SJCRH30 (cell line): ENCODE measurements around the gene MBOAT2. TPM values are rescaled to one million over a fixed set of nuclear protein-coding genes. Genes with fewer than 3 reads are reported as not detected.

ENCODE experiments used
- DNase-seq, 2 experiments: peaks; one replicate each; pipeline ENCODE4 v3.0.0-alpha.2; 2015 to 2020
- H3K27ac ChIP-seq: fragments of 250-450 bp; sonication (Bioruptor Pico); 2 replicates; pipeline ENCODE4 v1.5.1; 2020; ENCODE audit warnings: mild to moderate bottlenecking, moderate library complexity
- H3K27me3 ChIP-seq: fragments of 250-450 bp; sonication (Bioruptor Pico); 2 replicates; pipeline ENCODE4 v1.5.1; 2020; ENCODE audit warnings: mild to moderate bottlenecking, moderate library complexity
- H3K36me3 ChIP-seq: fragments of 250-450 bp; sonication (Bioruptor Pico); 2 replicates; pipeline ENCODE4 v1.5.1; 2020; ENCODE audit warnings: mild to moderate bottlenecking, moderate library complexity
- H3K4me1 ChIP-seq: fragments of 250-450 bp; sonication (Bioruptor Pico); 2 replicates; pipeline ENCODE4 v1.5.1; 2020; ENCODE audit warnings: mild to moderate bottlenecking, moderate library complexity
- H3K4me3 ChIP-seq: fragments of 250-450 bp; sonication (Bioruptor Pico); 2 replicates; pipeline ENCODE4 v1.5.1; 2020; ENCODE audit warnings: mild to moderate bottlenecking, moderate library complexity
- H3K9me3 ChIP-seq: fragments of 250-450 bp; sonication (Bioruptor Pico); replicated peaks from 2 replicates; pipeline ENCODE4 v1.5.1; 2020; ENCODE audit warnings: mild to moderate bottlenecking, moderate library complexity
- total RNA-seq: library from RNA; depleted of rRNA; stranded (reverse); fragments of >200 nt; shearing (Covaris generic); gene quantifications from 2 replicates; pipeline ENCODE4 v1.2.3, GENCODE V29; 2014

Gene MBOAT2
- total RNA-seq, 1 experiment from 2014 or later, result 36.0 TPM

DNA sequence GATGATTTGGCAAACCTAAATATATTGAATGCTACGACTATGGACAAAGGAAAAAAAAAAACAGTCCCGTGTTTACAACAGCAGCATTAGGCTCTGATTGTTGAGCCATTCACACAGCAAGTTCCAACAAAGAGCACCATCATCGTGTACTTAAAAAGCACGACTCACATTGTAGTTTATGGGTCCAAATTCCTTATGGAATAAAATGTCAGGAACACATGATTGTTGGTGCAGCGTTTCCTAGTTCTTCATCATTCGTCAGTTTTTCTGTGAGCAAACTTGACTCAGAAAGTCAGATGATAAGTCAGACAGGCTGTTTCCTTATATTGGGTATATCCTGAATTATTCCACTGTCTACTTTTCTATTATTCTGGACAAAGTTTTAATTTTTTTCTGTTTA, 156.1 kb downstream of the MBOAT2 start:
- no peaks in the 10 kb centered on the region; the same call in 1 of the 2 replicates for H3K4me1 ChIP-seq

DNA sequence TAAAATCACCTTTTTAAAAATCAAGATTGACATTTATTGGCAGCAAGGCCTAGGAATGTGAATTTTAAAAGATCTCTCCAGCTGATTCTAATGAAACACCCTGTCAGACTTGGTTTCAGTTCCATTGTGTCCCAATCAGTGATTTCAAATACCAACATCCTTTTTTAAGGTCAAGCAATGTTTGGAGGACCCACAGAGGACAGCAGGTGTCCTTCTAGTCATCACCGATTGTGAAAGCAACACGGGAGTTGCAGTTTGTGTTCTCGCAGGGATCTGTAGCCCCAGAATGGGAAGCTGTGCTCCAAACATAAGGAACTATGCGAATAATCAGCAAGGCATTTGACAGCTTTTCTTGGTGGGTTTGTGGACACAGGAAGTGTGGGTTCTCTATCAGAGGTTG, 161.6 kb downstream of the MBOAT2 start:
- 0 out of 2 replicates have a peak, but pooled peaks cover 3% of the 10 kb centered on the region for H3K4me1 ChIP-seq
- H3K36me3 ChIP-seq, result no peaks in the 10 kb centered on the region
- DNase-seq, result no peak

More for the DNA sequence above, 156.1 kb downstream of the MBOAT2 start:
- Histone ChIP-seq H3K9me3 (no peaks in the 10 kb centered on the region), H3K27me3 (no peaks in the 10 kb centered on the region), H3K36me3 (no peaks in the 10 kb centered on the region), H3K4me3 (no peak overlapping the region), H3K27ac (no peak overlapping the region)
- no peak for DNase-seq

DNA sequence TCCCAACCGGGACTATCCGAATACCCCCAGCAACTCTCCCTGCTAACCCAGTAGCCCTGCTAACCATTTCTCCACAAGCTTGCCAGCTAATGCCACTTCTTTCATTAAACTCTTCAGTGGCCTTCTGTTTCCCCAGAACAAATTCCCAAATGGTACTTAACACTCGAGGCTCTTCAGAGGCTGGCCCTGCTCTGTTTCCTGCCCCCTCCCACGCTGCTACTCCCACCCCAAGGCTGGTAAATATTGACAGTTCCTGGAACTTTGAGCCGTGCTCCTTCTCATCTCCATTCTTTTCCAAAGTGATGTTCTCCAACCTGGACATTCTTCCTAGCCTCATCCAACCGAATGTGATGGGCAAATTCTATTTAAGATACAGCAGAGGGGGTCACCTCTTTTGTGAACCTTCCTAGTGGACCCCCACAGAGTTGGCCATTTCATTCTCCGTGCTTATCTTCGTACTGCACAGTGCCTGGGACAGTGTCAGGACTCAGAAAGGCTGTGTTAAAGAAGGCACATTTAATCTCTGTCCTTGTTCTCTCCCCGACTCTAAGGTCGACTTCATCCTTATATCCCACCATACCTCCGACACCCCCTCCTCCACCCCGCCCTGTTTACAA, 162.9 kb downstream of the MBOAT2 start:
- Histone ChIP-seq H3K36me3 (no peaks in the 10 kb centered on the region), H3K27ac (no peak overlapping the region), H3K9me3 (no peaks in the 10 kb centered on the region), H3K4me1 (0 out of 2 replicates have a peak, but pooled peaks cover 3% of the 10 kb centered on the region), H3K27me3 (no peaks in the 10 kb centered on the region), H3K4me3 (no peak overlapping the region)
- DNase-seq, result no peak

More for the DNA sequence above, 161.6 kb downstream of the MBOAT2 start:
- no peaks in the 10 kb centered on the region for H3K9me3 ChIP-seq
- no peaks in the 10 kb centered on the region for H3K27me3 ChIP-seq
- no peak overlapping the region for H3K4me3 ChIP-seq
- no peak overlapping the region for H3K27ac ChIP-seq

DNA sequence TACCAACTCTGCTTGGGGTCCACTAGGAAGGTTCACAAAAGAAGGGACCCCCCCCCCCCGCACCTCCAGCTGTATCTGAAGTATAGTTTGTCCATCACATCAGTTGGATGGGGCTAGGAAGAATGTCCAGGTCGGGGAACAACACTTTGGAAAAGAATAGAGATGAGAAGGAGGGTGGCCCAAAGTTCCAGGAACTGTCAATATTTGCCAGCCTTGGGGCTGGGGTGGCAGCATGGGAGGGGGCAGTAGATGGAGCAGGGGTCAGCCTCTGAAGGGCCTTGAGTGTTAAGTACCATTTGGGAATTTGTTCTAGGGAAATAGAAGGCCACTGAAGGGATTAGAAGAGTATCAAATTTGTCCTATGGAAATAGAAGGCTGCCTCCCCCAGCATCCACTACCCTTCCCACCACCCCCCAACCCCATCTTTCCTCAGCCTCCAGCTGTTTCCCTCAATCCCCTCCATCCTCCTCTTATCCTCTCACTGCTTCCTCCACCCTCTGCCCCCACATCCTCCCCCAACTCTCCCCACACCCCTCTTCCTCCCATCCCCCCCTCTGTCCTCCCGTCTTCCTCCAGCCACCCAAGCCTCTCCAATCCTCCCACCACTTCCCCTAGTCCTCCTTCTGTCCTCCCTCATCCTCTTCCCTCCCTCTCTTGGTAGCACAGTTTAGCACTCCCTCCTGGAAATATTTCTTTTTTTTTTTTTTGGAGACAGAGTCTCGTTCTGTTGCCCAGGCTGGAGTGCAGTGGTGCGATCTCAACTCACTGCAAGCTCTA, 164.1 kb downstream of the MBOAT2 start:
- H3K4me3 ChIP-seq, result no peak overlapping the region
- H3K27me3 ChIP-seq, result no peaks in the 10 kb centered on the region
- H3K9me3 ChIP-seq, result no peaks in the 10 kb centered on the region
- H3K4me1 ChIP-seq, result 0 out of 2 replicates have a peak, but pooled peaks cover 3% of the 10 kb centered on the region
- H3K27ac ChIP-seq, result no peak overlapping the region
- DNase-seq, result peak in 1 of 2 experiments; percentile 22
- no peaks in the 10 kb centered on the region for H3K36me3 ChIP-seq

DNA sequence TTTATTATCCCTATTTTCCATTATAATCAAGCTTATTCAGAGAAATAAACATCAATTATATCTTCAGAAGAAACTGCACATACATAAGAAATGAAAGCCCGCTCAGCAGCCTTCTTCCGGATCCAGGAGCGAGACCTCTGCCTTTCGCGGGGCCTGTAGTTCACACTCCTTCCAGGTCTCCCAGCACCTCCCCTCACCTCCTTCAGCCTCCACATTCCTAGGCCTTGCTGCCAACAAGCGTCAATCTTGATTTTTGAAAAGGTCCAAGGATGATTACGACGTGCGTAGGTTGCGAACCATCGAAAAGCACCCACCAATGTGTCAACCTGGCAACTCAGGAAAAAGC, 165.7 kb downstream of the MBOAT2 start:
- no peak overlapping the region for H3K27ac ChIP-seq
- H3K9me3 ChIP-seq, result no peaks in the 10 kb centered on the region
- H3K4me3 ChIP-seq, result peak overlapping the region; percentile 78
- no peaks in the 10 kb centered on the region for H3K27me3 ChIP-seq
- no peaks in the 10 kb centered on the region for H3K36me3 ChIP-seq
- 0 out of 2 replicates have a peak, but pooled peaks cover 3% of the 10 kb centered on the region for H3K4me1 ChIP-seq
- no peak for DNase-seq

DNA sequence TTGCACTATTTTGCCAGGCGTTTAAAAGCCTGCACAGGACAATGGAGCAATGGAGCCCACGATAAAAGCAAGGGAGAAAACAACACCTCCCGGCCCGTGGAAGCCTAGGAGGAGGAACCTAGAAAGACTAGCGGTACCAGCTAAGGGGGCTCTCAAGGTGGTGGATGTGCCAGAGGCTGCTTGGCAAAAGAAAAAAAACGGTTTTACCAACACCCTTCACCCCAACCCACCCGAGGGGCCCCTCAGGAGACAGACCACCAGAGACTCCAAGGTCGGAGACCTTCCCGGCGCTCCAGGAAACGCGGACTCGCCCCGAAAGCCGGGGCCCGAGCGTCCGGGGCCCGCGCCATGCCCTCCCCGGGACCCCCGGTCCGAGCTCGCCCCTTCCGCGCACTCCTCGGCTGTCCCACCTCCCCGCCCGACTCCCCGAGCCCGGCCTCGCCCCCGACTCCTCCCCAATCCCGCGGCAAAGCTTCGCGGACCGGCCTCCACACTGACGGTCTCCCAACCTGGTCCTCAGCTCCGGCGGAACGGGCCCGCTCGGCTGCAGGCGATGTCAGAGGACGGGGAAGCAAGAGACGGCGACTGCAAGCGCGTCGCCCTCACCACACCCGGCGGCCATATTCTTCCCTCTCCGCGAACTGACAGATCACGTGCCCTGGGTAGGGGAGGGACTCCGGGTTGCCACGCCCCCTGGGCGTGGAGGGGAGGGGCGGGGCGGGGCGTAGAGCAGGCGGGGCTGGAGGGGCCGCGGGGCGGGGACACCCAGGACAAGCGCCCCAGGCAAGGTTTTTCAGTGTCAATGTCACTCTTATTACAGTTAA, 166.3 kb downstream of the MBOAT2 start, which contains the start of gene KIDINS220:
TSS of gene KIDINS220 (minus strand) at position 643 of the 824 bp plus-strand sequence. CDS start 10,520 bp downstream, outside the sequence.
- Histone ChIP-seq H3K27me3 (no peaks in the 10 kb centered on the region), H3K9me3 (no peaks in the 10 kb centered on the region), H3K36me3 (no peaks in the 10 kb centered on the region), H3K27ac (peak within 1 kb of the TSS; percentile 17; the same call in 1 of the 2 replicates), H3K4me1 (0 out of 2 replicates have a peak, but pooled peaks cover 3% of the 10 kb centered on the region), H3K4me3 (peak within 1 kb of the TSS; percentile 78)
- DNase-seq, result peak; percentile 87 to 92

DNA sequence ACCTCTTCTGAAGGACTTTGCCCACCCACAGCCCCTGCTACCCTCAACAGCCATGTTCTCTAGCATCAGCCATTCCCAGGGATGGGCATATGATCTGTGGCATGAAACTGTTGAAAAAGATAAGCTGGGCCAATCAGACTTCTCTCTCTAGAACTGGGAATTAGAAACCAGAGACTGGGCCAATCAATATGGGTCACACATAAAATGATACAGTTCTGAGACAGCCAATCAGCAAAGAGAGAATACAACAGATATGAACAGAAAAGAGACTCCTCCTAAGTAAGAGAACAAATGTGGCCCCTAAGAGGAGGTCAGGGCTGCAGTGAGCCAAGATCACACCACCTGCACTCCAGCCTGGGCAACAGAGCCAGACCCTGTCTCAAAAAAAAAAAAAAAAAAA, 168.2 kb downstream of the MBOAT2 start:
- Histone ChIP-seq H3K4me1 (0 out of 2 replicates have a peak, but pooled peaks cover 3% of the 10 kb centered on the region), H3K9me3 (no peaks in the 10 kb centered on the region), H3K4me3 (no peak overlapping the region), H3K27me3 (no peaks in the 10 kb centered on the region), H3K27ac (no peak overlapping the region), H3K36me3 (no peaks in the 10 kb centered on the region)
- DNase-seq, result no peak

DNA sequence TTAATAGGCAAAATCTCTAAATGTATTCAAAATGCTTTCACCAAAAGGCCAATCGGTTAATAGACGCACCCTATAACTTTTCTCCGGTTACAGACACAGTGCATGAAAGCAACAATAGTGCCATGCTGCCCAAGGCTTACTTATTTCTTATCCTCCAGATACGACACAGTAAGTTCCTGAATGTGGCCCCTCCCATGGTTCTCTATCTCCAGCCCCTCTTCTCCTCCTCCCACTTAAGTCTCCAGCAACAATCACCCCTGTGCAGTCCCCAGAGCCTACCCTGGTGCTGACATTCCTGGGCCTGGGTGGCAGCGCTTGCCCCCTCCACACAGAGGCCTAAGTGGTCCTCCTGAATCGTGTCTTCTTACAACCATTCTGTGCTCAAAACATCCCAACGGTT, 169.6 kb downstream of the MBOAT2 start:
- Histone ChIP-seq H3K36me3 (no peaks in the 10 kb centered on the region), H3K27me3 (no peaks in the 10 kb centered on the region), H3K4me3 (no peak overlapping the region), H3K27ac (no peak overlapping the region), H3K9me3 (no peaks in the 10 kb centered on the region), H3K4me1 (0 out of 2 replicates have a peak, but pooled peaks cover 3% of the 10 kb centered on the region)
- DNase-seq, result no peak

DNA sequence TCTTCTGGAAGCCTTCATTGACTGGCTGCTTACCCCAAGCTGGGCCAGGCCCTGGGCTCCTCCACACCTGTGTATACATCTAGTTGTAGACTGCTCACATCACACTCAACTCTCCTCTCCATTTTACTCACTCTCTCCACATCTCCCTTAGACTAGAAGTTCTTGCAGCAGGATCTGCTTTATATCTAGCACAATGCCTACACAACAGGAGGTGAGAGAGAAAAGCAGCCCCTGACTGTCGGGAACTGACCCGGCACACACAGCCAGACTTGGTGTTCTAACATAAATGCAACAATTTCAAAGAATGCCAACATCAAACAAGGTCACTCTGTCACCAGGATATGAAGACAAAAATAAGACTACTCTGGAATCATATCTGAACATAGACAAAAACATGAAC, 172.0 kb downstream of the MBOAT2 start:
- H3K9me3 ChIP-seq, result no peaks in the 10 kb centered on the region
- no peak overlapping the region for H3K27ac ChIP-seq
- H3K4me3 ChIP-seq, result no peak overlapping the region
- no peaks in the 10 kb centered on the region for H3K27me3 ChIP-seq
- no peaks in the 10 kb centered on the region for H3K4me1 ChIP-seq
- no peak for DNase-seq
- no peaks in the 10 kb centered on the region for H3K36me3 ChIP-seq

DNA sequence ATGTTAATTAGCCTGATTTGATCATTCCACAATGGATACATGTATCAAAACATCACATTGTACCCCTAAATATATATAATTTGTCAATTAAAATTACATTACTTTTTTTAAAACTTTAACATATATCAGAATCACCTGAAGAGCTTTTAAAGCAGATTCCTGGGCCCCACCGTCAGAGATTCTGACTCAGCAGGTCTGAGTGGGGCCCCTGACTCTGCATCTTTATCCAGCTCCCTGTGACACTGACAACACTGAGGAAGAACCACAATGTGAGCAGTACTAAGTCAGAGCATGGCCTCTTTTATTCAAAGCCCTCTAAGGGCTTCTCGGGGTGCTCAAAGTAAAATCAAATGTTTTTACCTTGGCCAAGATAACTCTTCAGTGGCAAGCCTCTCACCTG, 175.8 kb downstream of the MBOAT2 start:
- no peak for DNase-seq
- H3K27me3 ChIP-seq, result no peaks in the 10 kb centered on the region

DNA sequence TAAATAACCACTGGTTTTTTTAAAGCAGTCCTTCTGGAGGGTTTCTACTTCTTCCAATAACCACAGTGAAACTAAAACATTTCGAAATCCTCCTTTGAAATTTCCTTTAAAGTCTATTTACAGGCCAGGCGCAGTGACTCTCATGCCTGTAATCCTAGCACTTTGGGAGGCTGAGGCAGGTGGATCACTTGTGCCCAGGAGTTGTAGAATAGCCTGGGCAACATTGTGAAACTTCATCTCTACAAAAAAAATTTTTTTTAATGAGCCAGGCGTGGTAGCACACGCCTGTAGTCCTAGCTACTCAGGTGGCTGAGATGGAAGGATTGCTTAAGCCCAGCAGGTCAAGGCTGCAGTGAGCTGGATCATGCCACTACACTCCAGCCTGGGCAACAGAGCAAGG, 181.3 kb downstream of the MBOAT2 start:
- H3K4me3 ChIP-seq, result no peak overlapping the region
- no peaks in the 10 kb centered on the region for H3K4me1 ChIP-seq
- no peak for DNase-seq
- H3K27ac ChIP-seq, result no peak overlapping the region
- H3K36me3 ChIP-seq, result peaks cover 12% of the 10 kb centered on the region
- H3K27me3 ChIP-seq, result no peaks in the 10 kb centered on the region
- no peaks in the 10 kb centered on the region for H3K9me3 ChIP-seq

More for the DNA sequence above, 175.8 kb downstream of the MBOAT2 start:
- Histone ChIP-seq H3K4me1 (no peaks in the 10 kb centered on the region), H3K36me3 (peaks cover 5% of the 10 kb centered on the region; the same call in 1 of the 2 replicates), H3K27ac (no peak overlapping the region), H3K4me3 (no peak overlapping the region), H3K9me3 (no peaks in the 10 kb centered on the region)

DNA sequence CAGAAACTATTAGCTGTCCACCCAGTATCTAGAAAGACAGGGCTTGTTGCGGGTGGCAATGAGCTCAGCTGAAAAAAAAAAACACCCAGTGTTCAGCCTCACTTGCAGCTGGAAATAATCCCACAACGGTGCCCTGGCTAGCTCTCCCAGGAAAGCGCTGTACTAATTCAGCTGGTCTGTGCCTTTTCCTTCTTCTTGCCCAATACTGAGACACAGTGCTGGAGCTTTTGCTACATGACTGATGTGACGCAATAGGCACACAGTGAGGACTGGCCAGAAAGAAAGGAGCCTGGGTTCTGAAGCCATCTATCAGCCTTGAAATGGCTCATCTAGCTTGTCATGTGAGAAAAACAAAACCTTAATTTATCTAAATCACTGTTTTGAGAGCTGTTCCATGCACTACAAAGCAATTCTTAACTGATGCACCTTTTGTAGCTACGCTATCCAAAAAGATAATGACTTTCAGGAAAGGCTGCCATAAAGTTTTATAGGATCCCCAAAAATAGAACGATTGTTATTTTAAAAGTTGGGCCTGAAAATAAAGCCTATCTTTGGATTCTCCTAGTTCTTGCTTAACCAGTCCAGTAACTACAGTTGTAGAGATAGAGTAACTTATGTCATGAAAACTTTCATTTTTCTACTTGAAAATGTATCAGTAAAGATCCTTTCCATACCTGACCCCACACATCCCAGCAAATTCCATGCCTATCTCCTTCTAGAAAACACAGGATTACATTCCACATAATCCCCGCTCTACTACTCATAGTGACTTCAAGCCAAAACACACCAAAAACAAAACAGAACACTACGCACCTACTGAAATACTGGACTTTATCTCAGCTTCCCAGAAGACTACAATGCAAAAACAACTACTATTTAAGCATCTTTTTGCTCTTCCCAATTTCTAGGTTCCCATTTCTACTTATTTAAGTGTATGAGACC, 181.9 kb downstream of the MBOAT2 start:
- no peaks in the 10 kb centered on the region for H3K9me3 ChIP-seq
- no peaks in the 10 kb centered on the region for H3K4me1 ChIP-seq
- no peak overlapping the region for H3K4me3 ChIP-seq
- no peak for DNase-seq
- no peak overlapping the region for H3K27ac ChIP-seq
- peaks cover 12% of the 10 kb centered on the region for H3K36me3 ChIP-seq
- H3K27me3 ChIP-seq, result no peaks in the 10 kb centered on the region

DNA sequence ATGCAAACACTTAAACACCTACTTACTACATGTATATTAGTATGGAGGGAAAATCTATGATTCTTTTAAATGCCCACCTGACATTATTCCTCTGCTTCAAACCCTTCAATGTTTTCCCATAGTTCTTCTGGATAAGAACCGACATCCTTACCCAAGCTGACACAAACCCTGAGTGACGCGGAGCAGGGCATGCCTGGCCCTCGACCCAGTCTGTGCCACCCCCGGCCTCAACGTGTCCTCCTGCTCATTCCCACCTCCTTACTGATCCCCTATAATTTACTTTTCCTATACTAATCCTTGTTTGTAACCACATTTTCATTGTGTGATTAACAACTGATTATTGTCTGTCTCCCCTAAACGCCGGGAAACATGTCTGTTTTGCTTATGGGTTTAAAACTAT, 183.5 kb downstream of the MBOAT2 start:
- Histone ChIP-seq H3K27ac (no peak overlapping the region), H3K27me3 (no peaks in the 10 kb centered on the region), H3K9me3 (no peaks in the 10 kb centered on the region)

DNA sequence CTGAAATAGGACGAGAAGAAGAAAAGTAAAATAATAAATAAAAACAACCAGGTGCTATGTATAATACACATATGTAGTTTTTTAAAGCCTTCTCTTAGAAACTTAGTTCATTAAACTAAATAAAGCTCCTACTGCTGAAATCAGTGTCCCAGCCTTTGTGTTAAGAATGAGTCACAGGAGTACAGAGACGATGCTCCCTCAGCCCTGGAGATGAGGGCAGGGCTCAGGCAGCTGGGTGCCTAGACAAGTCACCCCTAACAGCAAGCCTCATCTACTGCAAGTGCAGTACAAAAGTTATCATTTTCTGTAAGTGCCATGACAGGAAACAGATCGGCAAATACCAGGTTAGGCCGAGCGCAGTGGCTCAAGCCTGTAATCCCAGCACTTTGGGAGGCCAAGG, 184.3 kb downstream of the MBOAT2 start:
- no peak for DNase-seq
- H3K9me3 ChIP-seq, result no peaks in the 10 kb centered on the region
- H3K36me3 ChIP-seq, result peaks cover 9% of the 10 kb centered on the region
- no peak overlapping the region for H3K27ac ChIP-seq
- H3K4me3 ChIP-seq, result no peak overlapping the region
- H3K27me3 ChIP-seq, result no peaks in the 10 kb centered on the region
- H3K4me1 ChIP-seq, result no peaks in the 10 kb centered on the region

More for the DNA sequence above, 183.5 kb downstream of the MBOAT2 start:
- Histone ChIP-seq H3K36me3 (peaks cover 9% of the 10 kb centered on the region), H3K4me3 (no peak overlapping the region), H3K4me1 (no peaks in the 10 kb centered on the region)
- no peak for DNase-seq
